ENCODE results near the gene NKIRAS1.
A peak's percentile ranks its signal among the peaks of the same experiment; 100 is the strongest.

NKIRAS1 gene

GRCh38 chr3:23940775-23941174, 24.0 kb upstream of the NKIRAS1 start:
- no peak for TF ChIP-seq CTCF (conservative IDR thresholded peaks at IDR 0.05)

GRCh38 chr3:23938688-23939087, 21.9 kb upstream of the NKIRAS1 start:
- H3K27ac ChIP-seq, result no peak overlapping the region
- no peak for TF ChIP-seq CTCF (conservative IDR thresholded peaks at IDR 0.05)

More at GRCh38 chr3:23940775-23941174, 24.0 kb upstream of the NKIRAS1 start:
- H3K27ac ChIP-seq, result no peak overlapping the region

- no peak for TF ChIP-seq CTCF (conservative IDR thresholded peaks at IDR 0.05)
- no peak overlapping the region for H3K27ac ChIP-seq
Measured at GRCh38 chr3:23937296-23937695, 20.5 kb upstream of the NKIRAS1 start.

GRCh38 chr3:23934253-23934652, 17.5 kb upstream of the NKIRAS1 start:
- no peak for TF ChIP-seq CTCF (conservative IDR thresholded peaks at IDR 0.05)
- no peak overlapping the region for H3K27ac ChIP-seq

GRCh38 chr3:23932571-23932970, 15.8 kb upstream of the NKIRAS1 start:
- no peak for TF ChIP-seq CTCF (conservative IDR thresholded peaks at IDR 0.05)
- H3K27ac ChIP-seq, result no peak overlapping the region

GRCh38 chr3:23931597-23931996, 14.8 kb upstream of the NKIRAS1 start:
- TF ChIP-seq CTCF (conservative IDR thresholded peaks at IDR 0.05), result no peak
- no peak overlapping the region for H3K27ac ChIP-seq

- peak overlapping the region; percentile 74; the same call in 1 of the 2 replicates for H3K27ac ChIP-seq
- TF ChIP-seq CTCF (conservative IDR thresholded peaks at IDR 0.05), result no peak
Measured at GRCh38 chr3:23928524-23928923, 11.7 kb upstream of the NKIRAS1 start.

- peak overlapping the region; percentile 74 for H3K27ac ChIP-seq
- TF ChIP-seq CTCF (conservative IDR thresholded peaks at IDR 0.05), result peak; percentile 31; the same call in 1 of the 2 replicates
Measured at GRCh38 chr3:23926736-23927135, 9.9 kb upstream of the NKIRAS1 start.
